ENCODE data around the gene UBE4A.

The UBE4A gene

DNA sequence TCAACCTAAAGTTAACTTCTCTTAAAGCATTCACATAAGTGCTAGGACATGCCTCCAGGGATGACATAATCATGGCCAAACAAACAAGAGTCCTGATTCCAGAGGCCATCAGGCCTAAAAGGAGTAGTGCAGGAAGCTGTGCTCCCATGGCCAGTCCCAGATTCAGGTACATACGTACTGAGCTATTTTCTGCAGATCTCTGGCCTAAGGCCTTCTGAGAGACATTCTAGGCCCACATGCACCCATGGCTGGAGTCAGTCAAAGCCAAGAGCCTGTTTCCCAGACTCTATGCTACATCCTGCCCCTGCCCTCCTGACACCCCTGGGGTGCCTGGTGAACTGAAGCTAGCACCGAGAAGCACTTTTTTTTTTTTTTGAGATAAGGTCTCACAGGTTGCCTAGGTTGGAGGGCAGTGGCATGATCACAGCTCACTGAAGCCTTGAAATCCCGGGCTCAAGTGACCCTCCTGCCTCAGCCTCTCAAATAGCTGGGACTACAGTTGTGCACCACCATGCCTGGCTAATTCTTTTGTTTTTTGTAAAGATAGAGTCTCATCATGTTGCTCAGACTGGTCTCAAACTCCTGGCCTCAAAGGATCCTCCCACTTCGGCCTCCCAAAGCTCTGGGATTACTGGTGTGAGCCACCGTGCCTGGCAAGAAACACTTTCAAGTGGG lies 17.4 kb upstream of the UBE4A start:
- ATAC-seq = no peak

DNA sequence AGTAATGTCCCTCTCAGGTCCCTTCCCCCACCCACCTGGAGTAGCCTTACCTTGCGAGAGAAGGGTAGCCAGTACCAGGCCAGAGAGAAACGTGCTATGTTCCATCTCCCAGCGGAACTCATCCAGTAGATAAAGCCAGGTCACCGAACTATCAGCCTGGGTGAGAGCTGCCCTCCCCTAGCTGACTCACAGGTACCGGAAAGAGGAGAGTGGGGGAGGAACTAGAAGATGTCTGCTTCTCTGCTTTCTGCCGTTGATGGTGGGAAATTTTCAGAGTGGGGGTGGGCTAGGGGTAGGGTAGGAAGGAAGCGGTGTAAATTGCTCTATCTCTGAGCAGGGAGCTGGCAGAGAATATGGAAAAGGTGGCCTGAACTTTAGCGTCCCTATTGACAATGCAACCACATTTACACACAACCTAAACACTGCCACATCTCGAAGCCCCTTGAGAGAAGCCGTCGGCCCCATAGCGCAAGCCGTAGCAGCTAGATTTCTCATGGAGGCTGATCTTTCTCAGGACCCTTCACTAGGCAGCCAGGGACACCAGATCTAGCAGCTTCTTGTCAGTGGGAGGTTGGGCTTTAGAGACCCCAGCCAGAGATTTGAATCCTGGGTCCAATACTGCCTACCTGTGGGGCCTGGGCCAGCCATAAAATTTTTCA lies 16.8 kb upstream of the UBE4A start, which contains the start of gene CD3D:
CD3D (minus strand) TSS at position 203 of the 659 bp plus-strand sequence; CDS start at position 105, 98 bp downstream.
- ATAC-seq = peak; percentile 66 to 69

DNA sequence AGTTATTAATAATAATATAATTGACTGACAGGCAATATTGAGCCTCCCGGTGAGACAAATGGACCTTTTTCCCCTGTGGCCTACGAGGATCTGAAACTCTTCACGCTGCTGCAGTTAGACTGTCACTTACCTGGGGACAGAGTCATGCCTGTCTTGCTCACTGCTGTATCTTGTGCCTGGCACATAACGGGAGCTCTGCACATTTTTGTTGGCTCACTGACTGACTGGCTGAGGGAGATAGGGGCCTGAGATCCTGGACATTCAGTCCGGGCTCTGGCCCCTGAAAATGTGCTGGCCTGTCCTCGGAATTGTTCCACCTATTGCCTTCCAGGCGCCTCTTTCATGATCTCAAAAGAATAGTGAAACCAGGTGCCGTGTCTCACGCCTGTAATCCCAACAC lies 16.2 kb upstream of the UBE4A start:
- ATAC-seq = peak; percentile 30 to 39

DNA sequence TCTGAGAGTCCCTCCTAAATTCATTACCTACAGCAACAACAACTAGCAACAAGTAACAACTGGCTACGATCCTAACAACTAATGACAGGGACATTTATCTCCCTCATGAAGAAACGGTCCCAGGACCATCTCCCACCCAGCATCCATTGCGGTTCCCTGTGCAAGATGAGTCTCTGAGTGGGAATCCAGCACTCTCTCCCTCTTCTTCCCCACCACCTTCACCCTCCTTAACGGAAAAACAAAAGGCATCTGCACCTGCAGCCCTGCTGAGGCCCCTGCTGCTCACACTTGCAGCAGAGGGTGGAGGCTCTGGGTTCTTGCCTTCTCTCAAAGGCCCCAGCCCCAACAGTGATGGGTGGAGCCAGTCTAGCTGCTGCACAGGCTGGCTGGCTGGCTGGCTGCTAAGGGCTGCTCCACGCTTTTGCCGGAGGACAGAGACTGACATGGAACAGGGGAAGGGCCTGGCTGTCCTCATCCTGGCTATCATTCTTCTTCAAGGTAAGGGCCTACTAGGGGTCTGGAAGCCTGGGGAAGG lies 15.4 kb upstream of the UBE4A start, which contains the start of gene CD3G:
CD3G (plus strand) TSS at position 364 of the 535 bp plus-strand sequence; CDS start at position 444, 80 bp downstream.
- ATAC-seq = peak; percentile 62 to 67

DNA sequence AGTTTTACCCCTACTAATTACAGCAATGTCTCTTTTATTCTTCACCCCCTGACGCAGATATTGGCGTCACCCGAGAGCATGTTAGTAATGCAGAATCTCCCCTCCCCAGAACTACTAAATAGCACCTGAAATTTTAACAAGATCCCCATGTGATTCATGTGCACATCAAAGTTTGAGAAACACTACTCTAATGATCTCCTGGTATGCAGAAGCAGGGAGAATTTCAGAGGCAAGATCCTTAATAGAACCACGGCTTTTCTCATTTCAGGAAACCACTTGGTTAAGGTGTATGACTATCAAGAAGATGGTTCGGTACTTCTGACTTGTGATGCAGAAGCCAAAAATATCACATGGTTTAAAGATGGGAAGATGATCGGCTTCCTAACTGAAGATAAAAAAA lies 9.9 kb upstream of the UBE4A start:
- no peak for ATAC-seq

DNA sequence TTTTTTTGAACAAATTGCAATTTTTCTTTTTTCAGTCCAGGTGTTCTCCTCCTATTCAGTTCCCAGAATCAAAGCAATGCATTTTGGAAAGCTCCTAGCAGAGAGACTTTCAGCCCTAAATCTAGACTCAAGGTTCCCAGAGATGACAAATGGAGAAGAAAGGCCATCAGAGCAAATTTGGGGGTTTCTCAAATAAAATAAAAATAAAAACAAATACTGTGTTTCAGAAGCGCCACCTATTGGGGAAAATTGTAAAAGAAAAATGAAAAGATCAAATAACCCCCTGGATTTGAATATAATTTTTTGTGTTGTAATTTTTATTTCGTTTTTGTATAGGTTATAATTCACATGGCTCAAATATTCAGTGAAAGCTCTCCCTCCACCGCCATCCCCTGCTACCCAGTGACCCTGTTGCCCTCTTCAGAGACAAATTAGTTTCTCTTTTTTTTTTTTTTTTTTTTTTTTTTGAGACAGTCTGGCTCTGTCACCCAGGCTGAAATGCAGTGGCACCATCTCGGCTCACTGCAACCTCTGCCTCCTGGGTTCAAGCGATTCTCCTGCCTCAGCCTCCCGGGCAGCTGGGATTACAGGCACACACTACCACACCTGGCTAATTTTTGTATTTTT lies 6.2 kb upstream of the UBE4A start:
- ATAC-seq = no peak

DNA sequence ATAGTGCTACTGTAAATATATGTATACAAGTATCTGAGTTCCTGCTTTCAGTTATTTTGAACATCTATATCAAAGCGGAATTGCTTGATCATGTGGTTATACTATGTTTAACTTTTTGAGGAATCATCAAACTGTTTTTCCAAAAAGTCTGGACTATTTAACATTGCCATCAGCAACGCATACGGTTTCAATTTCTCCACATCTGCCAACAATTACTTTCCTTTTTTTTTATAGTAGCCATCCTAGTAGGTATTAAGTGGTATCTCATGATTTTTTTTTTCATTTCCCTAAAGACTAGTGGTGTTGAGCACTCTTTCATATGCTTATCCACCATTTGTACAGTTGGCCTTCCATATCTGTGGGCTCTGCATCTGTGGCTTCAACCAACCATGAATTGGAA lies 1.3 kb upstream of the UBE4A start:
- ATAC-seq = no peak

DNA sequence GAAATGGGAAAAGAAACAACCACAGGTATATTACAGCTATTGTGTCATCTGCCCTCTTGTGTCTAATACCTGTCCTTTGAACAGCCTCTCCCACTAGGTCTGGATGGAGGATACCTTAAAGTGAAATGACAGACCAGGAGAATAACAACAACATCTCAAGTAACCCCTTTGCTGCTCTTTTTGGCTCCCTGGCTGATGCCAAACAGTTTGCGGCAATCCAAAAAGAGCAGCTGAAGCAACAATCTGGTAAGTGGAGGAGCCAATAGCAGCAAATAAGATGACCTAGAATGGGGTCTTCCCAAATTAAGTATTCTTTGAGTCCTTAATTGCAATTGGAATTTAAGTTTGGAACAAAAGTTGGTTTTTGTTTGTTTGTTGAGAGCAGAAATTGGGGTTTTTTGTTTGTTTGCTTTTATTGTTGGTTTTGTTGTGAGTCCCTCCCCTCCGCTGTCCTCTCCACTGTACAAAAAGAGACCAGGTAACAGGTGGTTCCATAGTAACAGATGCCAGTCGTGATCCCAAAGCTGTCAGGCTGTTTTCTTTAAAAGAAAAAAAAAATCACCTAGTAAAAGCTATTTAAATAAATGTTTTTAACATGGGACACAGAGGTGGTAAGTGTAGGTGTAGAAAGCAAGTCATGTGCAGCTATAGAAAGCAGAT lies 5.7 kb downstream of the UBE4A start:
- no peak for ATAC-seq

DNA sequence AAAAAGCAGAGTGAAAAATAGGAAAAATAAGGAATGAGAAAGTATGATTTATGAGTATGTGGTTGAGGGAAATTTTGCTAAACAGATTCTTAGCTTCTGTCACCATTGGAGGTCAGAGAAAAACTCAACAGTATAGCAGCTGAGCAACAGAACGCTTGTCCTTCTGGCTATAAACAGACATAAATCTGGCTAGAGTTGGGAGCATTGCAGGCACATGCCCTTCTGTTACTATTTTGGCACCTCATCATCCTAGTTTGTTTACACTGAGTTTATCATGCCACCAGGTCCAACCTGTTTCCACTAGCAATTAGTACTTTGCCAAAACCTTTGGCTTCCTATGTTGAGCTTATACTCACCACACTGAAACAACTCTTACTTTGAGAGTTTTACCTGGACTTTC lies 6.9 kb downstream of the UBE4A start:
- ATAC-seq = no peak

DNA sequence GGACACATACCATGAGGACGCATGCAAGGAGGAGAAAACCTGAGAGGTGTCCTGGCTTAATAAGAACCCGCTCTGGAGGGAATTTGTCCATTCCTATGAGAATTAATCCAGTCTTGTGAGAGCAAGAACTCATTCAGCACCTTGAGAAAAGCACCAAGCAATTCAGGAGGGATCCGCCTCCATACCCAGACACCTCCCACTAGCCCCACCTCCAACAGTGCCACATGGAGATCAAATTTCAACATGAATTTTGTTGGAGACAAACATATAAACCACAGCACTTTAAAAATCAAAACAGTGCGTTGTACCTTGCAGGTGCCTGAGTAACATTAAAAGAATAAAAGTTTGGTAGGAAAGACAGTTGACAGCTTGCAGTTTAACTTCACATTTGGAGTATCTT lies 11.4 kb downstream of the UBE4A start:
- no peak for ATAC-seq

DNA sequence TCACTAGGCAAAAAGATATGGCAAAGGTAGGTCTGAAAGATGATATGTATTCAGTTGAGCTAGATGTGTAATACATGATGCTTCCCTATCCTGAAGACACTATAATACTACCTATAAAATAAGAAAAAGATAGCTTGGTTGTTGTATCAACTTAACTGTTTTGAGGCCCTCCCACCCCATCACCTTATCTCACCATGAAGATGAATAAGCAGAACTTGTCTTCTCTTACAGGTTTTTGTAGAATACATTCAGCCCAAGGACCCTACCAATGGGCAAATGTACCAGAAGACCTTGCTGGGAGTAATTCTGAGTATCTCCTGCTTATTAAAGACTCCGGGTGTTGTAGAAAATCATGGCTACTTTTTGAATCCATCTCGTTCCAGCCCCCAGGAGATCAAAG lies 13.9 kb downstream of the UBE4A start:
- no peak for ATAC-seq

DNA sequence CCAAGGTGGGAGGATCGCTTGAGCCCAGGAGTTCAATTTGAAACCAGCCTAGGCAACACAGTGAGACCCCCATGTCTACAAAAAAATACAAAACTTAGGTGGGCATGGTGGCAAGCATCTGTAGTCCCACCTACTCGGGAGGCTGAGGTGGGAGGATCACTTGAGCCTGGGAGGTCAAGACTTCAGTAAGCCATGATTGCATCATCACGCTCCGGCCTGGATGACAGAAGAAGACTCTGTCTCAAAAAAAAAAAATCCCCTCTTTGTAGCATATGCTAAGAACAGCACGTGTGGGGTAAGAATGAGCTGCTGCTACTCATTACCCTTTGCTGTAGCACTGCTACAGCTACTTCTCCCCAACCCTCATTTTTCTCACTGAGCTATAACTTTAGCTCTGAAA lies 14.5 kb downstream of the UBE4A start:
- no peak for ATAC-seq

DNA sequence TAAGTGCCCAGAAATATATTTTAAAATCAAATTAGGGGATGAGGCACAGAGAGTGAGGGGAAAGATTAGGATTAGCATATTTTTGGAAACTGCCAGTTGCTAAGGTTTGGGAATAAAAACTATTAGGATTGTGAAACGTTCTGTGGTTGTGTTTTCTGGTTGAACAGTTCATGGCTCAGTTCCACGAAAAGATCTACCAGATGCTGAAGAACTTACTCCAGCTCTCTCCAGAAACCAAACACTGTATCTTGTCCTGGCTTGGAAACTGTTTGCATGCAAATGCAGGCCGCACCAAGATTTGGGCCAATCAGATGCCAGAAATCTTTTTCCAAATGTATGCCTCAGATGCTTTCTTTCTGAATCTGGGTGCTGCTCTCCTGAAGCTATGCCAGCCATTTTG lies 15.3 kb downstream of the UBE4A start:
- no peak for ATAC-seq

DNA sequence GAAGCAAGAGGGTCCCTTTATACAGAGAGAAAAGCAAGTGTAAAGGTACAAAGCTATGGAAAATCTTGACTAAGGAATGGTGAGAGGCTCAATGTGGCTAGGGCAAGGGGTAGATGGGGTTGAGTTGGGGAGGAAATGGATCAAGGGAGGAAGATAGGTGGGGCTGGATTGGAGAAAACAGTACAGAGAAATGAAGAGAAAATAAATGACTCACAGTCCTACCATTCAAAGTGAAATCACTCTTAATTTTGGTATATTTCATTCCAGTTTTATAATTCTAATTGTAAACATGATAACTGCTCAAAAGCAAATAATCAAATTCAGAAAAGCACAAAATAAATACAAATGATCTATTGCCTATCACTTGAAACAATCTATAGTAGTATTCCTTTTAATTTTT lies 16.6 kb downstream of the UBE4A start:
- ATAC-seq = no peak

DNA sequence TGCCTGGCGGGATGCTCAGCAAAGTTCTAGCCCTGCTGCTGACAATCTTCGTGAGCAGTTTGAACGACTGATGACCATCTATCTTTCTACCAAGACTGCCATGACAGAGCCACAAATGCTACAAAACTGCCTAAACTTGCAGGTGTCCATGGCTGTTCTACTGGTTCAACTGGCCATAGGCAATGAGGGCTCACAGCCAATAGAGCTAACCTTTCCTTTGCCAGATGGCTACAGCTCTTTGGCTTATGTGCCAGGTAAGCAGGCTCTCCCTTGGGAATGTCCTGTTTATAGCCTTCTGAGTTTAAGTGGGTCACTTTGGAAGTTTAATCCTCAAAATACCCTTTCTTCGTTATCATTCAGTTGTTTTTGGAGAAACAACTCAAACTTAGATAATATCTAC lies 20.1 kb downstream of the UBE4A start:
- no peak for ATAC-seq

DNA sequence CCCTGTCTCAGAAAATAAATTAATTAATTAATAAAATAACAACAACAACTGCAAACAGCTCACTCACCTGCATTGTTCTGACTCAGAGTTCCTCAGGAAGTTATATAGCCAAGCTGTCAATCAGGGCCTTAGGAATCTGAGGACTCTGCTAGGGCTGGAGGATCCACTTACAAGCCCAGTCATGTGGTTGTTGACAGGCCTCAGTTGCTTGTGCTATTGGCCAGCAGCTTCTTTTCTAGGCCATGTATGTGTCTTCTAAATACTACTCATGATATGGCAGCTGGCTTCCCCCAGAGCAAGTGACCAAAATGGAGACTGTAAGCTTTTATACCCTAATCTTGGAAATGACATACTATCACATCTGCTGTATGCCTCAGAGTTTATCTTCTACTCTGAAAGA lies 21.2 kb downstream of the UBE4A start:
- ATAC-seq = no peak

DNA sequence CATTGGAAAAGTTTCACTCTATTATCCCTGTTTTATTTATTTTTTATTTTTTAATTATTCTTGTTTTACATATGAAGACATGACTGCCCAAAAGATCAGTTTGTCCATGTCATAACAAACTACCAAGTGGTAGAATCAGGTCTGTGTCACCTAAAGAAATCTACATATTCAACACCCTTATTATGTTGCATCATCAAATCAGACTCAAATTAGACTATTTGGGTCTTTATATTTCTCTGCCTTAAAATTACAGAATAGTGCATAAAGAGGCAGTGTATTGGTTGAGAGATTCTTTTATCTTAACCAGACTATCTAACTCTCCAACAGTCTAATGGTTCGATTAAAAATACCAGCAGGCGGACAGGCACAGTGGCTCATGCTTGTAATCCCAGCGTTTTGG lies 23.6 kb downstream of the UBE4A start:
- ATAC-seq = no peak

DNA sequence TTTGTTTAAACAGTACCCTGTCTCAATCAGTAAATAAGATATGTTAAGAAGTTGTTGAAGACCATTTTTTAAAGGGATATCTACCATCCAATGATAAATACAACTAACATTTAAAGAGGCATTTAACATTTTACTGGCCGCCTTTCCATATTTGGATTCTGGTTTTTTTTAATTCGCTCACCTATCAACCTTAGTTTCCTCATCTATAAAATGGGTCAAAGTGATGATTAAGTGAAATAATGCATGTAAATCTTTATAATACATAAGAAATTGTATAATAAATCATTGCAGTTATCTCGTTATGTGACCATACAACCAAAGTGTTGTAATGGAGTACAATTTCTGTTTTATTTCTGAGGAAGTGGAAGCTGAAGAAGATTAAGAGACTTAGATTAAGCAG lies 24.3 kb downstream of the UBE4A start:
- no peak for ATAC-seq

DNA sequence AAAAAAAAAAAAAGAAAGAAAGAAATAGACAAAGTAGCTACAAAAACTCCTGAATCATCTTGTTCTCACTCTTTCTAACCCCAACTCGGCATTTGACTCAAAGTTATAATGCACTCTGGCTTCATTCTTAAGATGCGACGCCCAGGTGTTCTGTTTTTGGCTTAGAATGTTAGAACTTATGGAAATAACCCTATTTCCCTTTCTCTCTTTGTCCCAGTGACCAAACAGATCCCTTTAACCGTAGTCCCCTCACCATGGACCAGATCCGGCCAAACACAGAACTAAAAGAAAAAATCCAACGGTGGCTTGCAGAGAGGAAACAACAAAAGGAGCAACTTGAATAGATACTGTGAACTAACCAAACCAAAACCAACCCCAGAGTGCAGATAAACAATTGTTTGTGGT lies 36.7 kb downstream of the UBE4A start:
- no peak for ATAC-seq

DNA sequence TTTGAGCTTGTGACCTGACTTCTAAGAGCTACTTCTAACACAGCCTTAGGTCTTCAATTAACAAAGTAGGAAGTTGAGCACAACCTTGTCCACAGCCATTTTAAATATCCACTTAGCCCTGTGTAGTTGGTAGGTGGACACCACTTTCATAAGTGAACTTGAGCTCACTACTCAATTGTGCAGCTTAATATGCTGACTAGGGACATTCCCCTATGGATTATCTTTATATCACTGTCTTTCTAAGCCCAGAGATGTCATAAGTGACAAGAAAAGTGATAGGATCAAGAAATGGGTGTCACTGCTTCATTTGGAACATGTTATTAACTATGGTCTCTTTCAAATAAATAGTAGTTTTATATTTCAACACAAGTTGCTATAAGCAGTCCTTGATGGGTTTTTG lies 38.0 kb downstream of the UBE4A start:
- no peak for ATAC-seq

DNA sequence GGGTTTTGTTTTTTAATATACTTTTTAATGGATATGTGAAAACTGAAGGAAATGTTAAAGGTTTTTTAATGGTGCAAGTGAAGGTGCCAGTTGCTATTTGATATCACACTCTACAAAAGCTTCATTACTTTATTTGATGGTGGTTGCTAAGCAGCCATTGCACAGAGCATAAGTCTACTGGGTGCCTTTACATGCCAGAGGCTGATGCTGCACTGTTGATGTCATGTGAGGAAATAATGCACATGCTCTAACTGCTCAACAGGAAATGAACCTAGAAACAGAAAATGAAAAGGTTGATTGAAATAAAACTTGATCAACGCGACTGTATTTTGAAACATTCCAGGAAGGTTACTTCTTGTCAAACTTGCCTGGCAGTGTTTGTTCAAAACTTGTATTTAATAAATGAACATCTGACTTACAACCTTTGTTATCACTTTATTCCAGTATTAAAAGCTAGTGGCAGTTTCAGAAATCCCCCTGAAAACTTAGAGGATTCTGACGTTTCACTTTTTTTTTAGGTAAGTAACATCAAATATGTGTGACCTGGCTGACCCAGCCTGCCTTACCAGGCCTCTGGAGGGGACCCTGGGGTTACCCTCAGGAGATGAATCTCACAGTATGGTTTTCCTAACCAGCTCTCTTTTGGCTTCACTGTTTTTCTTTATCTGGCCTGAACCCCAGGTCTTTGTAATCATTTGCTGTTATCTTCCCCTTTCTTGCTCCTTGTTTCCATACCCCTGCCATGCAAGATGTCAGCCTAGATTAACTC lies 39.6 kb downstream of the UBE4A start:
- peak; percentile 86 for ATAC-seq

DNA sequence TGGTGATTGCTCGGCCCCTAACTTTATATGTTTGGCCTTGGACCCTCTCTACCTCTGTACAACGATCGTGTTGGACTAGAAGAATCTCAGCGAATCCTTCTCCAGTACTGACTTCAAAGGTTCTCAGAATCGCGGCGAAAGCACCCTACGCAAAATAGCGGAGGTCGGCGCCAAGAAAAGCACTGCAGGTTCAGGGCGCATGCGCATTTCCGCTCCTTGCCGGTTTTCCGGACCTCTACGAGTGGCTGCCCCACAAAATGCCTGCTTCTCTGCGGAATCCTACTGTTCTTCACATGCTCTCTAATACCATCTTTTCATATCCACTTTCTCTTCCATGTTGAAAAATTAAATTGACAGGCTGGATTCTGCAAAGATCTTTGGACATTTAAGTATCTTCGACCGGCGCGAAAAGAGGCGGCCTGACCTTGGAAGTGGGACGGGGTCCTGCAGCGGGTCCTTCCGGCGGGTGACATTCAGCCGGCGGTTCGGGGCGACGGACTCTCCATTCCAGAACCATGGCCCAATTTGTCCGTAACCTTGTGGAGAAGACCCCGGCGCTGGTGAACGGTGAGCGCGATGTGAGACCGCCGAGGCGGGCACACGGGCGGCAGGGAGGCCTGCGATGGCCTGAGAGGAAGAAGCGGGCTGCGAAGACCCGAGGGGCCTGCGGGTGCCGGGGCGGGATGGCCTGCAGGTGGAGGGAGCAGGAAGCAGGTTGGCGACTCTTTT lies 41.9 kb downstream of the UBE4A start, which contains the start of gene ATP5MG:
ATP5MG (plus strand) TSS at position 456 of the 729 bp plus-strand sequence; CDS start at position 516, 60 bp downstream.
- peak; percentile 61 to 69 for ATAC-seq

Data from activated CD4-positive, CD25-positive, alpha-beta regulatory T cell treated with anti-CD3 and anti-CD28 coated beads, Interleukin-2, amount 50 U/mL, for 24 hours (primary cell).